ENCODE measurements around the gene ZNF550.
"Not testable (repeated sequence)": the region's sequence is repeated elsewhere in the genome, so short reads cannot be mapped to it uniquely, and the experiment has no call there.

ZNF550 gene

DNA sequence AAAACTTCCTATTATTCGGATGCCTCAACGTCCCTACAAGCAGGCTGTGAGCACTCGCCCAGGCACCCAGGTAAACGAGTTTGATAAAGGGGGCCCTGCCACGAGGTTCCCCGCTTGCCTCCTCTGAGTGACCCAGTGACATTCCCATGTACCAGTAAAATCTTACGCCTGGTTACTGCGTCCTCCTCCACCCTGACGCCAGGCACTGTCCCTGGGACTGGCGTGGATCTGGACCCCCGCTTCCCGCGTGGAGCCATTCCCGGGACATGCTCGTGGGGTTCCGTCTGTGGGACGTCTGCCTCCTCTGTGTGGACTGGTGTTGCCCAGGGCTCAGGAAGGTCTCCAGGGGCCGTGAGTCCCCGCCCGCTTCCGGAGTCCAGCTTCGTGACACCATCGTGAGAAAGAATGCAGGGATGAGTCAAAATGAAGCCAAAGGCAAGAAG is 407 bp upstream of the ZNF550 start:
- peak overlapping the region; percentile 91 for H3K27ac Mint-ChIP-seq
- CTCF ChIA-PET, result no interaction called here
- H3K36me3 Mint-ChIP-seq, result peaks cover 51% of the 10 kb centered on the region
- H3K4me3 Mint-ChIP-seq, result peak overlapping the region; percentile 96
- H3K27me3 Mint-ChIP-seq, result no peaks in the 10 kb centered on the region
- DNase-seq, result no peak
- H3K9me3 Mint-ChIP-seq, result peaks cover 59% of the 10 kb centered on the region
- H3K4me1 Mint-ChIP-seq, result peaks cover 31% of the 10 kb centered on the region

DNA sequence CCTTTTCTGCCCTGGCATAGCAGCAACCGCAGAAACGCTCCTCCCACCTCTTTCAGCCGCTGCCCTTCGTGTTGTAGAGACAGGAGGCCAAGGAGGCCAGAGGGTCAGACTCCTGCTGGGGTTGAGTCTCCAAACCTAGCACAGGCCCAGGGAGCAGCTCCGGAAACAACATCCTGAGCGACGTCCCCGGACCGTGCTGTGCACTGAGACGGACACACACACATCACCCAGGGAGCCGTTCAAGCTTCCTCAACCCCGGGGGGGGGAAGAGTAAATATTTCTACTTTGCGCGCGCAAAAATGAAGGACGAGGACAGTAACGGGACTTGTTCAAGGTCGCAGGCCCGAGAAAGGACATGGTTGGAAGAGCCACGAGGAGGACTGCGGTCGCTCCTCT is 657 bp downstream of the ZNF550 start:
- peak; percentile 43 for DNase-seq
- CTCF ChIA-PET, result no interaction called here
- Mint-ChIP-seq H3K36me3 (peaks cover 61% of the 10 kb centered on the region), H3K27me3 (no peaks in the 10 kb centered on the region), H3K4me3 (peak overlapping the region; percentile 96), H3K9me3 (peaks cover 56% of the 10 kb centered on the region), H3K4me1 (peaks cover 31% of the 10 kb centered on the region), H3K27ac (peak overlapping the region; percentile 91)

DNA sequence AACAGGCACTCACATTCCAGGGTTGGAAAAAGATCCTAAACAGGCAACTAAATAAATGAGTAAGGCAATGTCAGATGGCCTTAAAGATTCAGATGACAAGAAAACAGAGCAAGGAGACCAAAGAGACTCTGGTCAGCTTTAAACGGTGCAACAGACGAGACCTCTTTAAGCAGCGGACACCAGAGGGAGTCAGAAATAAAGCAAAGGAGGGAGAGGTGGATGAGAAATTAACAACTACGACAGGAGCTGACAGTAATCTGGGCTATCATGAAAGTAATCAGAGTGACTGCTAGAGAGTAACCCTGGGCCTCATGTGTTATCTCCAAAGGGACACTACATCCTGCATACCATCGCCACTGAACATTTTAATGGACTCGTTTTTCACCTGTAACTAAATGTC is 1.1 kb downstream of the ZNF550 start:
- Mint-ChIP-seq H3K4me3 (peak overlapping the region; percentile 96), H3K27ac (peak overlapping the region; percentile 91), H3K36me3 (peaks cover 66% of the 10 kb centered on the region), H3K9me3 (peaks cover 52% of the 10 kb centered on the region), H3K4me1 (peaks cover 31% of the 10 kb centered on the region), H3K27me3 (no peaks in the 10 kb centered on the region)
- no peak for DNase-seq
- CTCF ChIA-PET, result no interaction called here

DNA sequence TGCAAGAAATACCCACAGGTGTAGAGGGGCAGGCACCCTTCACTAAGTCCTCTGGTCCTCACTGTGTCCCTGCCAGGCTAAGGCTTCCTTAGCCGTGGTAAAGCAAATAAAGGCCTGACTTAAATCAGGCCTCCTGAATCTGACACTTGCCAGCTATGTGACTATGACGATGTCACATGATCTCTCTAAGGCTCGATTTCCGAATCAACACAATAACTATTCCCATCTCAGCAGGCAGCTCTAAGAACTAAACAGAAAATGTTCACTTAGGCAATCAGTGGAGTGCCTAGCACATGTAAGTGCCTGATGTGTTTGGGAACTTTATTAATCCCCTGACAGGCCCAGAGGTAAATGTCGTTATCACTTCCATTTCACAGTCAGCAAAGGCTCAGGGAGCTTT is 2.0 kb downstream of the ZNF550 start:
- H3K4me3 Mint-ChIP-seq, result peak overlapping the region; percentile 96
- no peak overlapping the region for H3K27ac Mint-ChIP-seq
- no peaks in the 10 kb centered on the region for H3K27me3 Mint-ChIP-seq
- H3K36me3 Mint-ChIP-seq, result peaks cover 75% of the 10 kb centered on the region
- peaks cover 31% of the 10 kb centered on the region for H3K4me1 Mint-ChIP-seq
- no peak for DNase-seq
- CTCF ChIA-PET, result no interaction called here
- peaks cover 51% of the 10 kb centered on the region for H3K9me3 Mint-ChIP-seq

DNA sequence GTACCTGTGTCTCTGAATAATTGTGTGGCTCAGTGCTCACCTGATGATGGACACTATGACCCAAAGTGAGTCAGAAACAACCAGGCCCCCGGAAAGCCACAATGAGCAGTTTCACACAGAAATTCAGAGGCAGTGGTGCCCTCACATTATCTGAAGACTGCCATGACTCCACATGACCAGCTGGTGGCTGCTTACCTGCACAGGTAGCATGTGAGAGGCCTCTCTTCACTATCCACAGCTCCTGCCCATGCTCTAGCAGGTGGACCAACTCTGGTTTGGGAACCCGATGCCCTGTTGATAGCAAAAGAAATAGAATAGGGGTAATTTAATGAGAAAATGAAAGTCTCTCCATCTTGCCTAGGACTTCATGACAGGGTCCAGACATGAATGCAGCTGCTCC is 7.2 kb downstream of the ZNF550 start:
- peaks cover 64% of the 10 kb centered on the region for H3K9me3 Mint-ChIP-seq
- no peak overlapping the region for H3K4me3 Mint-ChIP-seq
- peaks cover 97% of the 10 kb centered on the region for H3K36me3 Mint-ChIP-seq
- no peaks in the 10 kb centered on the region for H3K4me1 Mint-ChIP-seq
- no peak overlapping the region for H3K27ac Mint-ChIP-seq
- CTCF ChIA-PET, result no interaction called here
- DNase-seq, result no peak
- H3K27me3 Mint-ChIP-seq, result no peaks in the 10 kb centered on the region

DNA sequence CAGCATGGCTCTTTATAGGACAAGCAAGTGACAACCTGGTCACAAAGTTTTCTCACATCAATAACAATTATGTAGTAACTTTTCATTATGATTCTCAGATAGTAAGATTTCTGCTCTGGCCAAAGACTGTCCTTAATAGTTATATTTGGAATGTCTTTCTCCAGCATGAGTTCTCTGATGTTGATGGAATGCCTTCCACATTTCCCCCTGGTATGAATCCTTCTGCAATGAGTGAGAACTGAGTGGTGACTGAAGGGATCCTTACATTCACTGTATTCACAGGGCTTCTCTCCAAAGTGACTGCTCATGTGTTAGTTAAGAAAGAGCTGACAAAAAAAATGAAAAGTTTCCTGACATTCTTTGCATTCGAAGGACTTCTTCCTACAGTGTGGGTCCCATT is 13.2 kb downstream of the ZNF550 start:
- peaks cover 77% of the 10 kb centered on the region for H3K9me3 Mint-ChIP-seq

DNA sequence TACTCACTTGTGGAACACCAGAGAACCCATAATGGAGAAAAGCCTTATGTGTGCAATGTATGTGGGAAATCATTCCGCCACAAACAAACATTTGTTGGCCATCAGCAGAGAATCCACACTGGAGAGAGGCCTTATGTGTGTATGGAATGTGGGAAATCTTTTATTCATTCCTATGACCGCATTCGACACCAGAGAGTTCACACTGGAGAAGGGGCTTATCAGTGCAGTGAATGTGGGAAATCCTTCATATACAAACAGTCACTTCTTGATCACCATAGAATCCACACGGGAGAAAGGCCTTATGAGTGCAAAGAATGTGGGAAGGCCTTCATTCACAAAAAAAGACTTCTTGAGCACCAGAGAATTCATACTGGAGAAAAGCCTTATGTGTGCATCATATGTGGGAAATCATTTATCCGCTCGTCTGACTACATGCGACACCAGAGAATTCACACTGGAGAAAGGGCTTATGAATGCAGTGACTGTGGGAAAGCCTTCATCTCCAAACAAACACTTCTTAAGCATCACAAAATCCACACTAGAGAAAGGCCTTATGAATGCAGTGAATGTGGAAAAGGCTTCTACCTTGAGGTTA is 21.6 kb downstream of the ZNF550 start:
- H3K27me3 Mint-ChIP-seq, result no peaks in the 10 kb centered on the region

More for the DNA sequence above, 13.2 kb downstream of the ZNF550 start:
- Mint-ChIP-seq H3K27ac (no peak overlapping the region), H3K4me1 (no peaks in the 10 kb centered on the region), H3K27me3 (no peaks in the 10 kb centered on the region), H3K36me3 (peaks cover 93% of the 10 kb centered on the region), H3K4me3 (no peak overlapping the region)
- DNase-seq, result no peak
- CTCF ChIA-PET, result no interaction called here

DNA sequence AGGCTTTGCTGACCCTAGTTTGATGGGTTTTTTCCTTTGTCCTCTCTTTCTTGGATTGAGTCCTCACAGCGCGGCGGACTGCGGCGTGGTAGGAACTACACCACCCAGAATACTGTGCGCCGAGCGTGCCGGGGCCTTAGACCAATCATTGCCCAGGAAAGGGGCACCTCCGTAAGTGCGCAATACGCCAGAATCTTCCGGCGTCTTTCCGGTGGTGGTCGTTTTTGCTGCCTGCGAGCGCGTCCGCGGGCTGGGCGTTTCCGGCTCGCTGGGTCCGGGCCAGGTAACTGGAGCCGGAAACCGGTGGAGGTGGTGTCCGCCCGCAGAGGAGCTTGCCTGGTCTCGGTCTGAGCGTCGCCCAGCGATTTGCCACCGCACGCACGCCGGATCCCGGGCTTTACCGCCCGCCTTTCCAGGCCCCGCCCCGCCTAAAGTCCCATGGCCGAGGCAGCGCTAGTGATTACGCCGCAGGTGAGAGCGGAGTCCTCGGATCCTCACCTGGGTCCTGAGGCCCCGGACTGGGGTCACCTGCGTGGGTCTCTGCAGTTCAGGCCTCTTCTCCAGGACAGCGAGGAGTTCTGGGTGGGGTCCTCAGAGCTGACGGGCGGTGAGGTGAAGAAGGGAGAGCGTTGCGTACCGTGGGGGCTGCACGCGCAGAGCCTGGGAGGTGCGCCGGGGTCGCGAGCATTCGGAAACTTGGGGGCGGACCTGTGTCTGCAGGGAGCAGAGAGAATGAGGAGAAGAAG is 32.4 kb downstream of the ZNF550 start, which contains the start of gene ZNF549:
ZNF549 (plus strand) TSS at position 221 of the 746 bp plus-strand sequence; CDS start at position 439, 218 bp downstream.
- peak within 1 kb of the TSS; percentile 93 for H3K27ac Mint-ChIP-seq
- H3K36me3 Mint-ChIP-seq, result peaks cover 45% of the 10 kb centered on the region
- peaks cover 48% of the 10 kb centered on the region for H3K9me3 Mint-ChIP-seq
- CTCF ChIA-PET, result interaction anchor here (1.0 kb wide), 1 partner anchor 9 kb away, joined by 3 read pairs; no protein-coding TSS in a partner anchor
- H3K27me3 Mint-ChIP-seq, result no peaks in the 10 kb centered on the region
- peak; percentile 93 for DNase-seq
- peak within 1 kb of the TSS; percentile 91 for H3K4me3 Mint-ChIP-seq
- H3K4me1 Mint-ChIP-seq, result peaks cover 27% of the 10 kb centered on the region

More for the DNA sequence above, 21.6 kb downstream of the ZNF550 start:
- H3K36me3 Mint-ChIP-seq, result peaks cover 93% of the 10 kb centered on the region
- H3K4me3 Mint-ChIP-seq, result no peak overlapping the region
- H3K4me1 Mint-ChIP-seq, result no peaks in the 10 kb centered on the region
- no peak overlapping the region for H3K27ac Mint-ChIP-seq
- no peak for DNase-seq
- H3K9me3 Mint-ChIP-seq, result peaks cover 83% of the 10 kb centered on the region
- CTCF ChIA-PET, result no interaction called here

DNA sequence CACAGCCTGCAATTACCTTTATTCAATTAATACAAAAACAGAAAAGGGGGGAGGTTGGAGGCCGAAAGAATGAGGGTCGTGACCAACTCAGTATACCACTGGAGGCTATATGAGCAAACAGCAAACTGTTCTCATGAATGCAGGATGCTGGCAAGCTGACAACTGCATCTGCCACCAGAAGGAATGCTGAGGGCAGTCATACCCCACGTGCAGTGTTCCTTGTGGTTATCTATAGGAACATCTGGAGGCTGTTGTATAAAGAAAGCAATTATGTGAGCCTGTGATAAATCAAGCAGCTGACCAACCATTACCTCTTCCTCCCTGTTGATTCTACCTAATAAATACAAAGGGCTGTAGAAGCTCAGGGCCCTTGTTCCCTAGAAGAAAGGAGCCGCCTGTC is 41.6 kb downstream of the ZNF550 start:
- Mint-ChIP-seq H3K9me3 (peaks cover 52% of the 10 kb centered on the region), H3K36me3 (peaks cover 23% of the 10 kb centered on the region)
- CTCF ChIA-PET, H3K4me3 Mint-ChIP-seq, H3K27ac Mint-ChIP-seq, H3K27me3 Mint-ChIP-seq, DNase-seq, H3K4me1 Mint-ChIP-seq: not testable (repeated sequence)

DNA sequence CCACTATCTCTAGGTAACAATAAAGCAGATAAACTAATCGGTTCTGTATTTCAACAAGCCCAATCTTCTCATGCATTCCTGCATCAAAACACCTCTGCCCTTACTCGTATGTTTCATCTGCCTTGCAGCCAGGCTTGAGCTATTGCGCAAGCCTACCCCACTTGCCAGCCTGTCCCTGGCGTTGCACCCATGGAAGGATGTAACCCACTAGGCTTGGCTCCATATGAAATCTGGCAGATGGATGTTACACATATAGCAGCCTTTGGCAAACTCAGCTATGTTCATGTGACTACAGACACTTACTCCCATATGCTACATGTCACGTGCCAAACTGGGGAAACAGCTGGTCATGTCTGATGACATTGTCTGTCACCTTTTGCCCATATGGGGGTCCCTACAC is 44.4 kb downstream of the ZNF550 start:
- no peak for DNase-seq
- H3K36me3 Mint-ChIP-seq, result peaks cover 32% of the 10 kb centered on the region
- H3K4me1 Mint-ChIP-seq, result no peaks in the 10 kb centered on the region
- no peaks in the 10 kb centered on the region for H3K27me3 Mint-ChIP-seq
- H3K27ac Mint-ChIP-seq, result no peak overlapping the region
- CTCF ChIA-PET, result no interaction called here
- H3K4me3 Mint-ChIP-seq, result no peak overlapping the region
- H3K9me3 Mint-ChIP-seq, result peaks cover 59% of the 10 kb centered on the region

DNA sequence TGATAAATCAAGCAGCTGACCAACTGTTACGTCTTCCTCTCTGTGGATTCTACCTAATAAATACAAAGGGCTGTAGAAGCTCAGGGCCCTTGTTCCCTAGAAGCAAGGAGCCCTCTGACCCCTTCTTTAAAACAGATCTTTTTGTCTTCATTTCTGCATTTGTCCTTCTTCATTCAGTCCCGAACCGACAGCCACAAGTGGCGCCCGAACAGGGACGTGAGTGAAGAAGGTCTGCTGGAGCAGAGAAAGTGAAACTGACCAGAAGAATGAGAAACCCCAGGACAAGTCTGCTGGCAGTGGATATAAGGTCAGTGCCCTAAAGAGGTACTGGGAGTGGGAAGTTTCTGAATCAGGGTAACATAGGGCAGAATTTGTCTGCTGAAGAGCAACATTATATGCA is 46.8 kb downstream of the ZNF550 start:
- Mint-ChIP-seq H3K27me3 (no peaks in the 10 kb centered on the region), H3K9me3 (peaks cover 63% of the 10 kb centered on the region), H3K4me3 (no peak overlapping the region), H3K4me1 (no peaks in the 10 kb centered on the region), H3K36me3 (peaks cover 52% of the 10 kb centered on the region), H3K27ac (no peak overlapping the region)
- no peak for DNase-seq
- CTCF ChIA-PET, result no interaction called here

DNA sequence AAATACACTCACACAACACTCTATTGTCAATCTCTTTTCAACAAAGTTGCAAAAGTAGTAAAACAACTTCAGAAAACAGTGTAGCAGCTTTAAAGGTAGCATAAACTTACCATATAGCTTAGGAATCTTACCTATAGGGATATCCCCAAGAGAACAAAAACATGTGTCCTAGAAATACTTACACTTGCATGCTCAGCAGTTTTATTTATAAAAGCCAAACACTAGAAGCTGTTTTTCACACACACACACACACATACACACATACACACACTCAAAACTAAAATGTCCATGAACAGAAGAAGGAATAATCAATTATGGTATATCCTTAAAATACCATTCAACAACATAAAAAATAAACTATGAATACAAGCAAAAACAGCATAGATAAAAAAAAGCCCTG is 48.2 kb downstream of the ZNF550 start:
- Mint-ChIP-seq H3K9me3 (peaks cover 65% of the 10 kb centered on the region), H3K27ac (no peak overlapping the region), H3K4me3 (no peak overlapping the region), H3K27me3 (no peaks in the 10 kb centered on the region), H3K4me1 (no peaks in the 10 kb centered on the region), H3K36me3 (peaks cover 61% of the 10 kb centered on the region)
- no peak for DNase-seq
- CTCF ChIA-PET, result no interaction called here

DNA sequence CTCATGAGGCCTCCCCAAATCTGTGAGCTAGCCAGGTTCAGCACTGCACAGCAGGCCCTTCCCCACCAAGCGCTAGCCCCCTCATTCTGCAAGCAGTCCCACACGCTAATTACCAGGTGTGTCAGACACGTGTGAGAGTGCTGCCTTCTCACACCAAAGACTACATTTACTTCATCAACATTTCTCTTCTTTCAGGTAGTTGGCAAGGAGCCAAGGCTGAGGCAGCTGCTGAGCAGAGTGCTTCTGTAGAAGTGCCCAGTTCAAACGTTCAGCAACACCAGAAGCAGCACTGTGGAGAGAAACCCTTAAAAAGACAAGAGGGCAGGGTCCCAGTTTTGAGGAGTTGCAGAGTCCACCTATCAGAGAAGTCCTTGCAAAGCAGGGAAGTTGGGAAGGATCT is 53.5 kb downstream of the ZNF550 start:
- peaks cover 5% of the 10 kb centered on the region for H3K4me1 Mint-ChIP-seq
- DNase-seq, result no peak
- CTCF ChIA-PET, result no interaction called here

DNA sequence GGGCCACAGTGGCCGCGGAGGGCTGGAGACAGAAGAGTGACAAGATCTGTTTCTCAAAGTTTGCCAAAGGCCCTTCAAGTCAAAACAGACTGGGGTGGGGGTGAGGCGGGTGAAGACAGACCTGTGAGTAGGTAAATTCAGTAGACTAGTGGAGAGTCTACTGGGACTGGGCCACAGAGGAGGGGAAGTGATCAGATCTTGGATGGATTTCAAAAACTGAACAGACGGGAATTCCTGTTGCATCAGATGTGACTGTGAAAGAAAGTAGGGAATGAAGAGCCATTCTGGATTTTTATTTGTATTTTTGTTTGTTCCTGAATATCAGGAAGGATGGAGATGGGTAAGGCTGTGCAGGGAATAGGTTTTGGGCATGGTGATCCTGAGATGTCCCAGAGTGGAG is 59.3 kb downstream of the ZNF550 start:
- peak overlapping the region; percentile 83 for H3K27ac Mint-ChIP-seq
- H3K4me1 Mint-ChIP-seq, result peaks cover 19% of the 10 kb centered on the region
- peaks cover 53% of the 10 kb centered on the region for H3K36me3 Mint-ChIP-seq
- H3K27me3 Mint-ChIP-seq, DNase-seq, CTCF ChIA-PET: not testable (repeated sequence)
- peaks cover 56% of the 10 kb centered on the region for H3K9me3 Mint-ChIP-seq
- H3K4me3 Mint-ChIP-seq, result peak overlapping the region; percentile 74

More for the DNA sequence above, 53.5 kb downstream of the ZNF550 start:
- Mint-ChIP-seq H3K36me3 (peaks cover 80% of the 10 kb centered on the region), H3K9me3 (peaks cover 63% of the 10 kb centered on the region), H3K27ac (no peak overlapping the region), H3K4me3 (no peak overlapping the region), H3K27me3 (no peaks in the 10 kb centered on the region)

Measured in activated naive CD4-positive, alpha-beta T cell treated with anti-CD3 and anti-CD28 coated beads, Interleukin-2, amount 10 ng/mL, durations not matched to agents 7 days and 5 days (primary cell).